D721Med (cell line): ENCODE results near the gene PCSK6.

ENCODE experiments used
- DNase-seq: peaks from one replicate; pipeline ENCODE4 v3.0.0; 2011; ENCODE audit warnings: low spot score; ENCODE audit not compliant: insufficient read length
- FAIRE-seq: peaks from 2 replicates; lab custom pipeline; 2011; peaks lifted over from hg19 to GRCh38; lab: Jason Lieb, UNC
- TF ChIP-seq, protein P1 (sequence below): IDR thresholded peaks from 2 replicates; pipeline ENCODE4 v1.5.1; 2012; ENCODE audit warnings: mild to moderate bottlenecking, control low read depth; ENCODE audit not compliant: insufficient read depth; ENCODE audit errors: missing control alignments

The PCSK6 gene

GRCh38 chr15:101535170-101535902 lies 45.8 kb upstream of the PCSK6 start:
- TF ChIP-seq, protein P1, sequence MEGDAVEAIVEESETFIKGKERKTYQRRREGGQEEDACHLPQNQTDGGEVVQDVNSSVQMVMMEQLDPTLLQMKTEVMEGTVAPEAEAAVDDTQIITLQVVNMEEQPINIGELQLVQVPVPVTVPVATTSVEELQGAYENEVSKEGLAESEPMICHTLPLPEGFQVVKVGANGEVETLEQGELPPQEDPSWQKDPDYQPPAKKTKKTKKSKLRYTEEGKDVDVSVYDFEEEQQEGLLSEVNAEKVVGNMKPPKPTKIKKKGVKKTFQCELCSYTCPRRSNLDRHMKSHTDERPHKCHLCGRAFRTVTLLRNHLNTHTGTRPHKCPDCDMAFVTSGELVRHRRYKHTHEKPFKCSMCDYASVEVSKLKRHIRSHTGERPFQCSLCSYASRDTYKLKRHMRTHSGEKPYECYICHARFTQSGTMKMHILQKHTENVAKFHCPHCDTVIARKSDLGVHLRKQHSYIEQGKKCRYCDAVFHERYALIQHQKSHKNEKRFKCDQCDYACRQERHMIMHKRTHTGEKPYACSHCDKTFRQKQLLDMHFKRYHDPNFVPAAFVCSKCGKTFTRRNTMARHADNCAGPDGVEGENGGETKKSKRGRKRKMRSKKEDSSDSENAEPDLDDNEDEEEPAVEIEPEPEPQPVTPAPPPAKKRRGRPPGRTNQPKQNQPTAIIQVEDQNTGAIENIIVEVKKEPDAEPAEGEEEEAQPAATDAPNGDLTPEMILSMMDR = no peak
- no peak for DNase-seq
- FAIRE-seq = no peak

DNA sequence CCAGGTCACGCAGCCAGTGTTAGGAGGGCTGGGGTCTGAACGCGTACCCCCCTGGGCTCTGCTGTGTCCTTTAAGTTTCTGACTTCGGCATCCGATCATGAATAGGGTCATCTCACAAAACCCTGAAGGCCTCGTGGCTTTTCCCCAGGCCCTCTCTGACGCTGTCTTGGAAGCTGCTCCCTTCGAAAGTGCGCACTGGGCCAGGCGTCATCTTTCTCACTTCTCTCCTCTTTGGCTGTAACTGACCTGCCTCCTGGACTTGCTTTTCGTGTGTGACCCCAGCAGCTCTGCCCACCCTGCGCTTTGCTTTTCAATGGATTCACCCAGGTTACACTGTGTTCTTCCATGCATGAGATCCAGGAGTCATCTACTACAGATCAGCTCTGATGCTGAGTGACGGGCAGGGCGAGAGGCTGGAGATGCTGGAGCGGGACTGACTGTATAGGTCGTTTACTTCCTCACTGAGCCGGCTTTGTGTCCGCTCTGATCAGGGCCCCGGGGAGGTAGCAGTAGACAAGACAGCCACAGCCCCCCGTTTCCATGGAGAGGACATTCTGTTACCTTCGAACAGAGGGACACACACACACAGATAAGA lies 45.0 kb upstream of the PCSK6 start:
- TF ChIP-seq, protein P1 = no peak
- FAIRE-seq = no peak
- no peak for DNase-seq

- DNase-seq = no peak
Measured at GRCh38 chr15:101533371-101534140, 44.0 kb upstream of the PCSK6 start.

GRCh38 chr15:101532865-101533264 lies 43.4 kb upstream of the PCSK6 start:
- DNase-seq = no peak
- no peak for FAIRE-seq
- TF ChIP-seq, protein P1 = no peak

More at GRCh38 chr15:101533371-101534140, 44.0 kb upstream of the PCSK6 start:
- TF ChIP-seq, protein P1 = no peak
- FAIRE-seq = no peak

DNA sequence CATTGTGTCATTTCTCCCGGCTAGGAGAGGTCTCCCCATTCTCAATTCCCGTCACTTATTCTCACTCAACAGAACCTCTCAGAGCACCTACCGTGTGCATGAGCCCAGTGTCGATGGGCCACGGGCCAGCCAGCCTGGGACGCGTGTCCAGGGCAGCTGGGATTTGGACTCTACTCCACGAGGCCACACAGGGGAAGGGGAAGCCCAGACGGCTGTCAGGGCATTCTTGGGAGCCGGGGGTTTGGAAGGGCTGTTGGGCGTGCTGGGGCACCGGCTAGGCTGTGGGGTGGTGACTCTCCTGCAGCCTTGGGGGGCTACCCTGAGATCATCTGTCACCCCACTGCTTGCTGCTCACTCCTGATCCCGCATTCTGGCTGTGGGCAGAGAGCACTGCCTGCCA lies 41.7 kb upstream of the PCSK6 start:
- no peak for DNase-seq

DNA sequence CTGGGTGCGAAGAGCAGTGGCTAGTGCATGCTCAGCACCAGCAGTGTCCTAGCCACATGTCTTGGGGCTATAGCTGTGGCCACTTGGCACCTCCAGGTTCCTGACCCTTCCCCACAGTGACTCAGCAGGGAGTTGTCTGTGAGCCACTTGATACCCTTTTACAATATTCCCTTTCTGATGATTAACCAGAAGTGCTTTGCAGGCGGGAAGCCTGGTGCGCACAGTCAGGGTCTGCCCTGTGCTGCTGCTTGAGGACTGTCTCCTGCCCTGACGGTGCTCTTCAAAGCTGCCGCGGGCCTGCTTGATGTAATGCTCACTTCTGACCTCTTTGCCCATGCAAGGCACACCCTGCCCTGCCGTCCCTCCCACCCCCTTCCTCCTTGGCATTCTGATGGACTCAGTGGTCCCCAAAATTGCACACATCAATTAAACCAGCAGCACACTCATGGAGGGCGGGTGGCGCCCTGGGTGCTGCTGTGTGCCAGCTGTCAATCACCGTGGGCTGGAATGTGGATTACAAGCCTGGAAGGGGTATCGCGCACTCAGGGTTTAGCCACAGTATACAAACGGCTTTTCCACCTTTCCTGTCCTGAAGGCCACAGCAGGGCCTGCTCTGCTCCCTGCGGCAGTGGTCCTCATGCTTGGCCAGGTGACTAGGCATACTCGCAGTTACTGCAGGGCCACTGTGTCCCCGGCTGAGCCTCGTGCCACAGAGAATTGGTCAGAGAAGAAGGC lies 40.9 kb upstream of the PCSK6 start:
- DNase-seq = no peak
- FAIRE-seq = no peak
- TF ChIP-seq, protein P1 = no peak

More for the DNA sequence above, 41.7 kb upstream of the PCSK6 start:
- no peak for FAIRE-seq
- TF ChIP-seq, protein P1 = no peak
